Measurements from ENCODE around the gene ANKRD36B.
A peak's percentile ranks its signal among the peaks of the same experiment; 100 is the strongest.
"Not testable (repeated sequence)": the region's sequence is repeated elsewhere in the genome, so short reads cannot be mapped to it uniquely, and the experiment has no call there.

The ANKRD36B gene

GRCh38 chr2:97589598-97590510 is at the start of gene ANKRD36B:
Gene ANKRD36B, minus strand, starts transcription at chr2:97589877. Its CDS starts 192 bp downstream, at chr2:97589685.
- DNase-seq (ENCODE audit: low spot score): peak; percentile 5

- not testable (repeated sequence) for DNase-seq (ENCODE audit: low spot score)
Observed at GRCh38 chr2:97626049-97626430, 36.4 kb upstream of the ANKRD36B start.

- not testable (repeated sequence) for DNase-seq (ENCODE audit: low spot score)
Observed at GRCh38 chr2:97625354-97626048, 35.8 kb upstream of the ANKRD36B start.

- DNase-seq (ENCODE audit: low spot score): not testable (repeated sequence)
Observed at GRCh38 chr2:97622976-97623375, 33.3 kb upstream of the ANKRD36B start.

GRCh38 chr2:97620492-97620891 is 30.8 kb upstream of the ANKRD36B start:
- DNase-seq (ENCODE audit: low spot score): not testable (repeated sequence)

- DNase-seq (ENCODE audit: low spot score): not testable (repeated sequence)
Observed at GRCh38 chr2:97618939-97619827, 29.5 kb upstream of the ANKRD36B start.

- DNase-seq (ENCODE audit: low spot score): no peak
Observed at GRCh38 chr2:97617911-97618310, 28.2 kb upstream of the ANKRD36B start.

GRCh38 chr2:97615746-97616145 is 26.1 kb upstream of the ANKRD36B start:
- not testable (repeated sequence) for DNase-seq (ENCODE audit: low spot score)

GRCh38 chr2:97611895-97612294 is 22.2 kb upstream of the ANKRD36B start:
- not testable (repeated sequence) for DNase-seq (ENCODE audit: low spot score)

GRCh38 chr2:97608745-97609144 is 19.1 kb upstream of the ANKRD36B start:
- DNase-seq (ENCODE audit: low spot score): not testable (repeated sequence)

GRCh38 chr2:97605524-97606339 is 16.1 kb upstream of the ANKRD36B start:
- not testable (repeated sequence) for DNase-seq (ENCODE audit: low spot score)

GRCh38 chr2:97605109-97605508 is 15.4 kb upstream of the ANKRD36B start:
- DNase-seq (ENCODE audit: low spot score): not testable (repeated sequence)

GRCh38 chr2:97601537-97601936 is 11.9 kb upstream of the ANKRD36B start:
- DNase-seq (ENCODE audit: low spot score): not testable (repeated sequence)

- not testable (repeated sequence) for DNase-seq (ENCODE audit: low spot score)
Observed at GRCh38 chr2:97596180-97596579, 6.5 kb upstream of the ANKRD36B start.

GRCh38 chr2:97593520-97593919 is 3.8 kb upstream of the ANKRD36B start:
- DNase-seq (ENCODE audit: low spot score): not testable (repeated sequence)

GRCh38 chr2:97590515-97591394 is 1.1 kb upstream of the ANKRD36B start:
- peak; percentile 44 for DNase-seq (ENCODE audit: low spot score)

GRCh38 chr2:97589257-97589597 is 450 bp downstream of the ANKRD36B start:
- DNase-seq (ENCODE audit: low spot score): not testable (repeated sequence)

GRCh38 chr2:97565674-97566073 is 24.0 kb downstream of the ANKRD36B start:
- not testable (repeated sequence) for DNase-seq (ENCODE audit: low spot score)

GRCh38 chr2:97552406-97552805 is 37.3 kb downstream of the ANKRD36B start:
- DNase-seq (ENCODE audit: low spot score): not testable (repeated sequence)

- not testable (repeated sequence) for DNase-seq (ENCODE audit: low spot score)
Observed at GRCh38 chr2:97550498-97550897, 39.2 kb downstream of the ANKRD36B start.

All from AG08395 (cell line).